Activated CD4-positive, alpha-beta T cell treated with anti-CD3 and anti-CD28 coated beads, Interleukin-2, amount 50 U/mL, for 1 hour (primary cell): Measurements from ENCODE around the gene NFIX.
A peak's percentile ranks its signal among the peaks of the same experiment; 100 is the strongest.
"Not testable (repeated sequence)": the region's sequence is repeated elsewhere in the genome, so short reads cannot be mapped to it uniquely, and the experiment has no call there.

Experiments used
- DNase-seq: peaks from one replicate; pipeline ENCODE4 v3.0.0-alpha.2; 2020

Gene NFIX

GRCh38 chr19:12994701-12995595 is at the start of gene NFIX:
NFIX (plus strand) TSS chr19:12995475; CDS start chr19:12995838, 363 bp downstream.
- peak; percentile 60 for DNase-seq

GRCh38 chr19:12945479-12946091 is 49.7 kb upstream of the NFIX start, which contains the start of gene RAD23A:
RAD23A (plus strand) TSS chr19:12945862; CDS start chr19:12945949, 87 bp downstream.
- DNase-seq, result peak; percentile 99

GRCh38 chr19:12946092-12946721 is 49.1 kb upstream of the NFIX start:
- DNase-seq, result peak; percentile 41

- DNase-seq, result no peak
Measured at GRCh38 chr19:12946731-12947496, 48.4 kb upstream of the NFIX start.

GRCh38 chr19:12947702-12948611 is 47.3 kb upstream of the NFIX start:
- DNase-seq, result no peak

- no peak for DNase-seq
Measured at GRCh38 chr19:12948612-12949362, 46.5 kb upstream of the NFIX start.

- DNase-seq, result no peak
Measured at GRCh38 chr19:12949363-12950283, 45.7 kb upstream of the NFIX start.

- not testable (repeated sequence) for DNase-seq
Measured at GRCh38 chr19:12952050-12952449, 43.2 kb upstream of the NFIX start.

GRCh38 chr19:12952488-12953137 is 42.7 kb upstream of the NFIX start:
- no peak for DNase-seq

- DNase-seq, result no peak
Measured at GRCh38 chr19:12953138-12953798, 42.0 kb upstream of the NFIX start.

- no peak for DNase-seq
Measured at GRCh38 chr19:12953799-12954611, 41.3 kb upstream of the NFIX start.

GRCh38 chr19:12954612-12954962 is 40.7 kb upstream of the NFIX start:
- no peak for DNase-seq

- not testable (repeated sequence) for DNase-seq
Measured at GRCh38 chr19:12955575-12955974, 39.7 kb upstream of the NFIX start.

- no peak for DNase-seq
Measured at GRCh38 chr19:12955996-12956395, 39.3 kb upstream of the NFIX start.

GRCh38 chr19:12956446-12957388 is 38.6 kb upstream of the NFIX start, which contains the start of gene GADD45GIP1:
GADD45GIP1 (minus strand) TSS chr19:12957223; CDS start chr19:12957212, 11 bp downstream.
- peak; percentile 80 for DNase-seq

- not testable (repeated sequence) for DNase-seq
Measured at GRCh38 chr19:12957389-12957952, 37.8 kb upstream of the NFIX start.
